GM11168 (cell line): ENCODE data around the gene CEP131.

Experiments
- in situ Hi-C: fragments of 300-500 bp; cut with MboI; formaldehyde crosslinking; loops from one replicate; pipeline ENCODE4 v1.12.0; 2022; ENCODE audit warnings: low sequenced_read_pairs; ENCODE audit not compliant: unreplicated experiment

The CEP131 gene

DNA sequence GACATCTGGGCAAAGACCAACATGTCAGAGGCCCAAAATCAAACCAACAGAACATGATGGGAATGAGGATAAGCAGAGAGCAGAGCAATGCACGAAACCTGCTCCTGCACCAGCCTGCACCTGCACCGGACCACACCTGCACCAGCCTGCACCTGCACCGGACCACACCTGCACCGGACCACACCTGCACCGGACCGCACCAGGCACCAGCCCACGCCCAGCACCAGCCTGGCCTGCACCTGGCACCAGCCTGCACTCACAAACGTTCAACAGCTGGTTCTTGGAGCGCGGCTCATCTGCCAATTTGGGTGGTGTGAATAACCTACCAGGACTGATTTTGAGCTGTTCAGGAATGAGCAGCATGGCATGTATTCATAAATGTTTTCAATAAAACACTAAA lies 18.2 kb downstream of the CEP131 start:
- in situ Hi-C loops, result no loop called here

DNA sequence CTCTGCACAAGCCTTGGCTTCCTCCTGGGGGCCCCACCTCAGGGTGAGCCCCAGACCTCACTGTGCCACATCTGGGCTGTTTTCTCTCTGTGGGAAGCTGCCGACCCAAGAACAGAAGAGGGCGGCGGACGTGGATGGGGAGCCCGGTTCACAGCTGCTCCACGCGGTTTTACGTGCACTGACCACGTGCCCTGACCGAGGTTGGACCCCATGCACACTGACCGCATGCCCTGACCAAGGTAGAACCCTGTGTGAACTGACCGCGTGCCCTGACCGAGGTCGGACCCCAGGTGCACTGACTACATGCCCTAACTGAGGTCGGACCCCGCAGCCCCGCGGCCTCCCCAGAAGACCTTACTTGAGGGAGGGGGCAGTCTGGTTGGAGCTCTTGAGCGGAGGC lies 19.6 kb downstream of the CEP131 start:
- in situ Hi-C loops, result no loop called here

DNA sequence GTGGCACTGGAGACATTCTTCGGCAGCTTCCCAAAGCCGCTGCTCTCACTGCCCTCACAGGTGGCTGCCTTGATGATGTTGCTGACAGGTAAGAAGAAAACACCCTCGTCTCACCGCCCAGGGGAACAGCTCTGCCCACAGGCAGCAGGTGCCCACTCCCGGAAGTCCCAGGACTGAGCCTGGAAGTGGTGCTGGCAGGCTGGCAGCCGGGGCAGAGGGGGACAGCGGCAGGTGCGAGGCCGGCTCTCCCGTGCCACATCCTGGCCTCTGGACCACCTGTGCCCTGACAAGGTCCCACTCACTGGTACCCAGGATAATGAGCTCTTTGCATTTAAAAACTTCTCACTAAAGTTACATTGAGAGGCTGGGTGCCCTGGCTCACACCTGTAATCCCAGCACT lies 20.4 kb downstream of the CEP131 start:
- in situ Hi-C loops, result no loop called here

GRCh38 chr17:81200695-81201580 lies 21.8 kb downstream of the CEP131 start:
- in situ Hi-C loops, result no loop called here

- in situ Hi-C loops, result no loop called here
Measured at GRCh38 chr17:81200201-81200600, 22.6 kb downstream of the CEP131 start.

DNA sequence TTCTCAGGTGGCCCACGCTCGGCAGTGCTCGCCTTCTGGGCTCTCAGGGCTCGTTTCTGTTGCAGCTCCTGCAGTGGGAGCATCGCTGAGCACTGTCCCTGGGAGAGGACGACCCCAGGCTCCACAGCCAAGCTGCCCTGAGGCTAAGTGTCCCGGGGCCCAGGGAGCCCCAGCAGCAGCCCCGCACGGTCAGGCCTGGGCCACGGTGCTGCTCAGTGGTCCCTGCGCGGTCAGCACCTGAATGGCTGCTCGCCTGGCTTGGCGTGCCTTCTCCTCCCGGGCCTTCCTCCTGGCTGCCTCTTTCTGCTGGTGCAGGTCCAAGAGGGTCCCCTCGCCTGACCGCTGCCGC lies 23.3 kb downstream of the CEP131 start:
- in situ Hi-C loops, result no loop called here

DNA sequence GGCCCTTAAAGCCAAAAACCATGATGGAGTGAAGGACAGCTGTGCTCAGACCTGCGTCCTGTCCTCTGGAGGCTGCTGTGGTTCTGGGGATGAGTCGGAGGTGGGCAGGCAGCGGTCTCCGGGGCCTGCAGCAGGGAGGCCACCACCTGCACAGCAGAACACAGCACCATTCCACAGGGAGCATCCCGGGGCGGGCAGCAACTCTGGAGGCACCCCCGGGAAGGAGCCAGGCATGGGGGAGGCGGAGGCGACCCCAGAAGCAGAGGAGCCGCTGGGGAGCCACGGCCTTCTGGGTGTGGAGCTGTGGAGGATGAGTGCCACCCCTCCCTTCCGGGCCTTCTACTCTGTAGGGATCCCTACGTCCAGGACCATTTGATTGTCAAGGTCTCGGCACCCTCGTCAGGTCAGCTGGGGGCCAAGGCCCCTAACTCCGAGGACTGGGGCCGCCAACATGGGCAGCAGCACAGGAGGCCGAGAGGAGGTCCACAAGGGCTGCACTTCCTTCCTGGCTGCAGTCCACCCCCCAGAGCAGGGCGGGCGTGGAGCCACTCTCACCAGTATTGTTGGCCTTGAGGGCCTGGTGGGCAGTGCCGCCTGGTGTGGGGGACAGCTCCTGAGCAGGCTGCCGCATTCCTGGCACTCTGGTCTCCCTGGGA lies 23.8 kb downstream of the CEP131 start:
- in situ Hi-C loops, result no loop called here

DNA sequence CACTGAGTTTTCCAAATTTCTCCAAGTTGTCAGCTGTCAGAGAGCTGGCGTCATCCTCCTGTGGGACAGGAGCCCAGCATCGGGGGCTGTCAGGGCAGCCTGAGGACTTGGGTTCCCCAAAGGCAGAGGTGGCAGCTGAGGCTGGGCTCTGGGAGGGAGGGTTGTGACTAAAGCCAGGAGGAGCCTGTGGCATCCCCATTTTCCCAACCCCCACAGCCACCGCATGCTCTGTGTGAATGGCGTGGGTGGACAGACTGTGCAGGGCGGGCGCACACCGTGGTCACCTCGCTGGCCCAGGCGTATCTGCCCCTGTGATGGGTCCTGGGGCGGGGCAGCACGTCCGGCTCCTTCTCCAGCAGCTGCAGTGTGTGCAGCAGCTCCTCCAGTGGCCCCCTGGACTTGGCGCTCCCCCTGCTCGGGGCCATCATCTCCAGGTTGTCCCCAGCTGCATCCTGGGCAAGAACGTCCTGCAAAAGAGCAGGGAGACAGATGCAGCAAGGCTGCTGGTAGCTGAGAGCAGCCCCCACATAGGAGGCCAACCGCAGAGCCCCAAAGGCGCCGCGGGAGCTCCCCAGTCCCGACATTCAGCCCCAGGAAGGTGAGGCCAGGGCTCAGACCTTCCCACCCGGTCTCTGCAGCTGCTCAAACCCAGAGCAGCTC lies 24.8 kb downstream of the CEP131 start:
- in situ Hi-C loops, result no loop called here

DNA sequence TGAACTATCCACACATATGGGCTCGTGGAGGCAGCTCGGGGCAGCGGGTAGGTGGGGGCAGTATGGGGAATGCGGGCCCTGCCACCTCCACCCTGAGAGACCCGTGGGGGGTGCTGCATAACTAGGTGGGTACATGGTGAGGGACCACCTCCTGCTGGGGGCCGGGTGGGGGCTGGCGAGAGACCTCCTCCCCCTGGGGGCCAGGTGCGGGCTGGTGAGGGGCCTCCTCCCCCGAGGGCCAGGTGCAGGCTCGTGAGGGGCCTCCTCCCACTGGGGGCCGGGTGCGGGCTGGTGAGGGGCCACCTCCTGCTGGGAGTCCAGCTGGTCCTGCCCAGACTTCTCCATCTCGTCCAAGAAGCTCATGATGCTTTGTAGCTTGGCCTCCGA lies 25.4 kb downstream of the CEP131 start:
- in situ Hi-C loops, result no loop called here

DNA sequence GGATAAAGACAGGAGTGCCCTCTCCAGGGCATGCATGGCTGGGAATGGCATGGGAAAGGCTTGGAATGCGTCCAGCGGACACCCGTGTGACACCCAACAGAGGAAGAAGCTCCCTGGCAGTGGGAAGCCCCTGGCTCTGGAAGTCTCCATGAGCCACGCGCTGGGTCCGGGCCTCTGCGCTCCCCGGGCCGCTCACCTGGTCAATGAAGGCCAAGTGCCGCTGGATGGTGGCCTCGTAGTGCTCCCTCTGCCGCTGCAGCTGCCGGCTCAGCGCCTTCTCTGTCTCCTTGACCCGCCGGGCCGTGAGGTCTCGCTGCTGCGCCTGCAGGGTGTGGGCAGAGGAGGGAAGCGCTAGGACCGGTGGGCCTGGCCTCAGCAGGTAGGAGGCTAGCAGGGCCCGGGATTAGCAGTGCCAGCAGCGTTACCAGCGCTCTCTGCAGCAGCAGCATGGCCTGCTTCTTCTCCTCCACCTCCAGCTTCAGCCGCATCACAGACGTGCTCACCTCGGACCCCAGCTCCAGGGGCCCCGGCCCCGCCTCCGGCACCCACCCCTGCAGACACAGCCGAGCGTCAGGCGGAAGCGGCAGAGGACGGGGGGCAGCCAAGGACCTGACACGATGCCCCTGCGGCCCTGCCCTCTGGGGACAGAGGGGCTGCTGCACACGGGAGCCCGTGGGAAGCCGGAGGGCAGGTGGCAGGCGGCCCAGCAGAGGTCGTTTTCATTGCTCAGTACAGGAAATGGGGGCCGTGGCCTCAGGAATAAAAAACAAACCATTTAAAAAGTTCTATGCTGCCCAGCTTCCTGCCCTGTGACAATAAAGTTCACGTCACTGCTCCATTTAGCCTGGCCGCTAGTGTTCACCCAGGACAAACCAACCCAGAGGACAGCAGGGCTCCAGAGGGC lies 26.0 kb downstream of the CEP131 start:
- in situ Hi-C loops, result no loop called here

DNA sequence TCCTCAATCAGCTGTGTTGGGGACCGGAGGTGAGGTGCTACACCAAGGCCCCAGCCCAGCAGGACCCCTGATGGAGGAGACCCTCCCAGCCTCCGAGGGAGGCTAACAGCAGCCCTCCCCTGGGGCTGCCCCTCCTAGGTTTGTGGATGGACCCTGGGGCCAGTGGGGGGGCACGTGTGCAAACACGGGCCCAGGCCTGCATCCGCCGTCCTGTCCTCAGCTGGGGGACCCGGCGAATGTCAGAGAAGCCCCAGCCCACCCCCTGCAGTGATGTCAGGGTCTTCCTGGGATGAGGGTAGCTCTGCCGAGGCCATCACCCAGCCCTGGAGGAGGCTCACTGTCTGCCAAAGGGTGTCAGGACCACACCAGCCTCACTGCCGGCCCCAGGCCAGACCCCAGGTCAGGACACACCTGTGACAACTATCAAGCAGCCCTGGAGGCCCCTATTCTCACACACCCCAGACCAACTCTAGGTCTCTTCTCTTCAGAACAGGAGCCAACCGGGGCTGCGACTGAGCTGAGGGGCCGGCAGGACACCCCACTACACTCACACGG lies 26.7 kb downstream of the CEP131 start:
- in situ Hi-C loops, result no loop called here

DNA sequence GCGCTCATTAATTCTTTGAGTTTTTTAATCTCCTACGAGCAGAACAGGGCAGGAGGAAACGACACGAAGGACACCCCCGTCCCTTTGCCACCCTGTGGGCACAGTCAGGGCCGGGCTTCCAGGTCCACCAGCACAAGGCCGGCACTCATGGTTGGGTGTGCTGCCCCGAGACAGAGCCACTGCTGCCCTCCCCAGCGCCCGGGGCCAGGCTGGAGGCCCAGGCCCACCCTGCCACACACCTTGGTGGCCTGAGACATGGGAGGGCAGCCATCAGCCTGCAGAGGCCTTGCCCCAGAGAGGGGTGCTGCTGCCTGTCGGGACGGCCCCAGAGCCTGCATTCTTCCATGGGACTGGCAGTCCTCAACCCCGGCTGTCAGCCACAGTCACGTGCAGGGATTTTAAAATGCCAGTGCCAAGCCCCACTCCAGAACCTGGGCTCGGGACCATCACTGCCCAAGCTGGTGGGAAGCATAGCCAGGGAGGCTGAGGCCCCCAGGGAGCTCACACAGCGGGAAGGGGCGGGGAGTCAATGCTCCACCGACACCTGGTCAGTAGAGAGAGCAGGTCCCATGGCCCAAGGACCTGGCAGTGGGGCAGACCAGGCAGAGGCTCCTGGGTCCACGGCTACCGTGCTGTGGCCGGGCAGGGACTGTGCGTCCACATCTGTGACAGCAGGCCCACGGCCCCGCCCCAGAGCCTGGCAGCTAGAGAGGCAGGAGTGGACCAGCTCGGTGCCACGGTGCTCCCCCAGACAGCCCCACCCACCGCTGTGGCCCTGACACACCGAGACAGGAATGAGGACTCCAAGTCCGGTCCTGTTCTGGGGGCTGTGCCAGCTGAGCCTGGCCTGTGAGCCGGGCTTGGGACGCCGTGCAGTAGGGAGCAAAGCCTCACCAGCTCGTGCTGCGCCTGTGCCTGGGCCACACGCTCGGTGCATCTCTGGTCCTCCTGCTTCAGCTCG lies 27.5 kb downstream of the CEP131 start:
- in situ Hi-C loops, result no loop called here

GRCh38 chr17:81194225-81194760 lies 28.5 kb downstream of the CEP131 start:
- in situ Hi-C loops, result no loop called here

GRCh38 chr17:81193470-81194224 lies 29.1 kb downstream of the CEP131 start:
- in situ Hi-C loops, result no loop called here

DNA sequence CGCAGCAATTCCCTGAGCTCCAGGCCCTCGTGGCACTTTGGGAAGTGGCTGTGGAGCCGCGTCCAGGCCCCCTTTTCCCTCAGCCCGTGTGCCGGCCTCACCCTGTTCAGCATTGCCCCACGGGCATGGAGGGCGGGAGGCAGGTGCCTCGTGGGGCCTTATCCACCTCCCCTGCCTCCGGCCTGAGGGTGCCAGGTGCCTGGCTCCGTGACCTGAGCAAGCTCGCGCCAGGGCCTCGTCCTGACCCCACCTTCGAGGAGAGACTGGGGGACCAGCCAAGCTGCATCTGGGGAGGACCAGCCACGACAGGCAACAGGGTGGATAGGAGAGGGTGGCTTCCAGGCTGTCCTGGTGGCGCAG lies 29.7 kb downstream of the CEP131 start:
- in situ Hi-C loops, result no loop called here

- in situ Hi-C loops, result no loop called here
Measured at GRCh38 chr17:81192386-81193050, 30.2 kb downstream of the CEP131 start.

DNA sequence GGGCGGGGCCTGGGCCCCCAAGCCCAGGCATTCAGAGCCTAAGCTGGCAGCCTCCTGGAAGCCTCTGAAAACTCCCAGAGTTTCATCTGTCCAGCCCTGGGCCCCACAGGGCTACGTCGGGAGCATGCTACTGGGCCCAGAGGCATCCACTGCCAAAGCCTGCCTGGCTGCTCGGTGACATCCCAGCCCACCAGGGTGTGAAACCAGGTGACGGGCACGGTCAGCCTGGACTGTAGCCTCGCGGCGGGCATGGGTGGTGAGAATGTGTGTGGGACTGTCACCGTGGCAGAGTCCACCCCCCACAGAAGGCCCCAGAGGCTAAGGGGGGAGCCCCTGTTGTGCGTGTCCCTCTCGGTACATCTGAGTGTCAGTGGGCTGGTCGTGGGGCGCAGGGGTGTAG lies 31.1 kb downstream of the CEP131 start:
- in situ Hi-C loops, result no loop called here

- in situ Hi-C loops, result no loop called here
Measured at GRCh38 chr17:81191116-81191515, 31.6 kb downstream of the CEP131 start.
